Renal cortex interstitium (tissue), 11 donors: ENCODE measurements around the gene PCDH17. TPM values are rescaled to one million over a fixed set of nuclear protein-coding genes. Genes with fewer than 3 reads are reported as not detected.

Source experiments
- DNase-seq, 11 donors: peaks; one replicate each; pipeline ENCODE4 v3.0.0-alpha.2; 2013; ENCODE audit warnings: low read depth in 9 of 11, low spot score in 4 of 11; ENCODE audit errors: extremely low read depth in 1 of 11
- polyA plus RNA-seq, 3 donors: library from polyadenylated mRNA; unstranded; fragments of 120-200 nt; gene quantifications; one replicate each; pipeline ENCODE4 v1.2.1, GENCODE V29; 2013; ENCODE audit not compliant: insufficient read length in 3 of 3

The PCDH17 gene
- polyA plus RNA-seq, 3 donors = 15.9 to 20.5 (median 19.8) TPM

DNA sequence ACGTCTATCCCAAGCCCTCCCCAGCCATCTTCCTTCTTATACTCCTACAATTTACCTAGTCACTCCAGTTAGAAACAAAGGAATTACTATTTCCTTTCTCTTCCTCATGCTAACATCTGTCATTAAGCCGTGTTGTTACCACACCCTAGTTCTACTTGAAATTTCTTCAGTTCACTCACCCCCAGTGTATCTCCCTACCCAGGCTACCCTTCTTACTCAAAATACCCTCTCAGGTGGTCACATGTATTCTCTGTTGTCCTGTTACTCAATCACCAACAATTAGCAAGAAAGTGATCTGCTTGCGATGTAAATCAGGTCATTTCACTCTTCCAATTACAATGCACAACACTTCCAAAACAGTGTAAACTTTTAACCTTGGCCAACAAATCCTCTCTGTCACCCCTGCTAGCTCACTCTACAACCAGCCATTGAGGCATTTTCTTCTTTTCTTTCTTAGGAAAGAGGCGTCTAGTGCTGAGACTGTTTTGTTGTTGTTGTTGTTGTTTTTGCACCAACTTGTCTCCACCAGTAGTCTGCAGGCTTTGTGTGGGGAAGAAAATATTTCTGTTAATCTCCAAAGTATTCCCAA, 50.7 kb downstream of the PCDH17 start:
- no peak for DNase-seq

DNA sequence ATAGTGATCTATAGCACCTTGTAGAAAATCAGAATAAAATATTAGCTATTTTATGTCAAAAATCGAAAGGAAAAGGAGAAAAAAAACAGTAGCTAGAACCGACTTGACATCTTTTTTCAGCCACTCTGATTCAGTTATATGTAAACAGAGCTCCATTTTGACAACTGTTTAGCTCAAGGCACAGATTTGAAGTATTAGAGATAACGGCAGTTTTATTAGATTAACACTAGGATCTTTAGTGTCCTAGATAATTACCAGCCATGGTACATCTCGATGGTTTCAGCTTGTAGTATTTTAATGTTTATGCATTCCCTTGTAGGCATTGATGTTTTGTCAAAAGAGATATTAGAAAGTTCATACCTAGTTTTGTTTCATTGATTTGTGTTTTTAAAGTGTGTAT, 67.3 kb downstream of the PCDH17 start:
- no peak for DNase-seq

DNA sequence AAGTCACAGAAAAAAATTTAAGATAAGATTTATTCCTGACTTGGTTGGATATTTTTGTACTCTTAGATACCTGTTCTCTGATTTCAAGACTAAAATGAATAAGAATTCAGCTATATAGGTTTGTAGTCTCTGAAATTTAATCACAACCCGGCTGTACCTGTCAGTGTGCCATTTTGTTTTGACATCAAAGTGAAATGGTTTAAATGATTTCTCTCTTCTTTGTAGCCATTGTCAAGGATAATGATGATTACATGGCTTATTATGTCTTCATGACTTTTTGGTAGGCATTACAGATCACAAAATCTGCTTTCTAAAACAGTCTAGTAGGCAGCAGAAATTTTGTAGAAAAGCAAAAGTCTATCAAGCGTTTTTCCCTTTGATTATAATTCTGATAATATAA, 72.5 kb downstream of the PCDH17 start:
- no peak for DNase-seq

DNA sequence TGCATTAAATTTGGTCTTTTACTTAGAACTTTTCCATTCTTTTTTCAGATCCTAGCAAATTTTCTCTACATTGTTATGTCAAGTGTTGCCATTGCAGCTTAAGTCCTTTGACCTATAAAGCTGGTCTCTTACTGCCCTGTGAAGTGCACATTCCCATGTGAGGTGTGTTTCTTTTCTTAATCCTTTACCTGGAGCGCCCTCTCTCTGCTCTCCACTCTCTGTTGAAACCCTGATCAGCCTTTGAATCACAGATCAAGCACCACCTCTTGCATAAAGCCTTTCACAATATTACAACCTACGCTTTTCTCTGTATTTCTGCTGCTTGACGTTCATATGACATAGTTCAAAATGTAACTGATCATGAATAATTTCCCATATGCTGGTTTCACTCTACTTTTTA, 84.8 kb downstream of the PCDH17 start:
- DNase-seq = peak in 3 of 11 donors; percentile 6 to 18 (median 9)

DNA sequence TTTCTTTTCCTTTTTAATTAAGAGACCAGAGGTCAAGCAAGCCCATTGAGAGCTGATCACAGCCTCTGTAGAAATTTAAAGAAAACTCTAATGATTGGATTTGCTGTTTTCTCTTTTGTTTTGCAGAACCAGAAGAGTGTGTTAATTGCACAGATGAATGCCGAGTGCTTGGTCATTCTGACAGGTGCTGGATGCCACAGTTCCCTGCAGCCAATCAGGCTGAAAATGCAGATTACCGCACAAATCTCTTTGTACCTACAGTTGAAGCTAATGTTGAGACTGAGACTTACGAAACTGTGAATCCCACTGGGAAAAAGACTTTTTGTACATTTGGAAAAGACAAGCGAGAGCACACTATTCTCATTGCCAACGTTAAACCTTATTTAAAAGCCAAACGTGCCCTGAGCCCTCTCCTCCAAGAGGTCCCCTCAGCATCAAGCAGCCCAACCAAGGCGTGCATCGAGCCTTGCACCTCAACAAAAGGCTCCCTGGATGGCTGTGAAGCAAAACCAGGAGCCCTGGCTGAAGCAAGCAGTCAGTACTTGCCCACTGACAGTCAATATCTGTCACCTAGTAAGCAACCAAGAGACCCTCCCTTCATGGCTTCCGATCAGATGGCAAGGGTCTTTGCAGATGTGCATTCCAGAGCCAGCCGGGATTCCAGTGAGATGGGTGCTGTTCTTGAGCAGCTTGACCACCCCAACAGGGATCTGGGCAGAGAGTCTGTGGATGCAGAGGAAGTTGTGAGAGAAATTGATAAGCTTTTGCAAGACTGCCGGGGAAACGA, 93.1 kb downstream of the PCDH17 start:
- no peak for DNase-seq

DNA sequence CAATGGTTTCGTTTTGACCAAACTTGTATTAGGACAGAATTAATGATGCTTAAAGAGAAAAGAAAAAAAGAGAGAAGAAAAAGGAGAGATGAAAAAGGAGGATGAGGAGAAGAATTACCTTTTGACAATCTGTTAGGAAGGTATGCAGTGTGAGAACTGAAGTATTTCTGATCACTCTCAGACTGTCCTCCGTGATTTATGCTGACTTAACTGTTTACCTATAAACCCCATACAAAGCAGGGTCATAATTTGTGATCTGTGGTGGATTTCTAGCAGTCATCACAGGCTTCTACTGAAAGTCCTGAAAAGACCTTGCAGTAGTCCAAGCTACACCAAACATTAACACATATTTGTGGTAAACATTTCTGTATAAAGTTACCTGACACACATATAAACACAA, 93.9 kb downstream of the PCDH17 start:
- DNase-seq = no peak

DNA sequence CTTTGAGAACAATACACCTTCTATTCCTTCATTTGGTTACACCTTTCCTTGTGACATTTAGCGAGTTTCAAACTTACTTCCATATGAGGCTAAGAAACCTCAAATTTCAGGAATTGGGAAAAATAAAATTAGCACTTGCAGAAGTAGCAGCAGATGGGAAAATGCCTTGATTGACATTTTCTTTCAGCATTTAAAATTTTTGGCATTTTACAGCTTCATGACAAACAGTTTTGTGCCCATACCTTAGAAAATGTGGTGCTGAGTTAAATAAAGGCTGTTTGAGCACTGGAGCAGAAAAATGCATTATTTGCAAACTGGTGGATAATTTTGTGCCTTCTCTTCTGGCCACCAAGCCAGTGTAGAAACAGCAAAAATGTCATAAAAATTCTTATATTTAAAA, 95.4 kb downstream of the PCDH17 start:
- no peak for DNase-seq

DNA sequence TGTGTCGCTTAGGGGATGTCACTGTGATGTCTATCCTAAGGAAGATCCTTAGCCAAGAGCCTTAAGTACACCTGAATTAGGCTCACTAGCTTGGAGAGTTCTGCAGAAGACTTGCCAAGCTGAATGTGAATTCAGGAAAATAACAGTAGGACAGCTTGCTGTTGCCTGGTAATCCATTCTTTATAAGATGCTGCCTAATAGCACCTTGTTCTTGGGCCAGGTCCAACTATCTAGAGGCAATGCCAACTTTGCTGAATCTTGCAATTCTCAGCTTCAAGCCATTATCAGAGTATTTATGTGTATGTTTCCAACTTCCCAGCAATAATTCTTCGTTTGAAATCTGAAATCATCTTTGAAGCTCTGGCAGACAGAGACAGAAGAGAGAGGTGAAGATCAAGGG, 102.8 kb downstream of the PCDH17 start:
- DNase-seq = no peak

DNA sequence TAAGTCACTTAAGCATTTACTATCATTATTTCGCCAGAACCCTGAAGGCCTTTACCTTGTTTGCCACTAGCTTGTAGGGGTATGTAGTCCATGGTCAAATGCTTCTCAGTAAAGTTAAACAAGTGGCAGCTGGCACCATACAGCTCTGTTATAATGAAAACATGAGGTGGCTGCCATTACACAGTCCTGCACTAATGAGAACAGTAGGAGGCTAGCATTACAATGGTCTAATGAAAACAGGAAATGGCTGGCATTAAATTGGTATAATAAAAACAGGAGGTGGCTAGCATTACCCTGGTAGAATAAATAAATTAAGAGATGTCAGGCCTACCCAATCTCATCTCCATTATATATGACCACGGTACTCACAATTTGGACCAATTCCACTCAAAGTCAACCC, 107.5 kb downstream of the PCDH17 start:
- DNase-seq = no peak

GRCh38 chr13:57739543-57740190, 108.1 kb downstream of the PCDH17 start:
- DNase-seq = no peak

- DNase-seq = no peak
Measured at GRCh38 chr13:57740719-57741118, 109.2 kb downstream of the PCDH17 start.

- no peak for DNase-seq
Measured at GRCh38 chr13:57748096-57748495, 116.6 kb downstream of the PCDH17 start.

DNA sequence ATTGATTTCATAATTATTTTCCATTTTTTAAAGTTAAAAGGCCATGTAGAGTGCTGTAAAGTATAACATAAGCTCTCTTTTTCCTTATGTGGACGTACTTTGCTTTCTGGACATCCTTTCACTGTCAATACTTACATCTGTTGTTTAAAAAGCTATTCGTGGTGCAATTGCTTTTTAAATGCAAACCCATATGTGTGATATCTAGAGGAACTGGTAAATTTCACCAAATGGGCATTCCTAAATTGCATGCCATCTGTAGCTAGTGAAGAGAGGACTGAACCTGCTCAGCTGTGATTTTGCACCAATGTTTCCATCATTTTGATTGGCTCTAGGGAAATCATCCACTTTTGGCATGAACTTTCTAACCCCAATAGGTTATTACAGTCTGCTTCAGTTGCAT, 129.4 kb downstream of the PCDH17 start:
- DNase-seq = no peak

- no peak for DNase-seq
Measured at GRCh38 chr13:57763689-57764088, 132.1 kb downstream of the PCDH17 start.
